C4-2B (cell line): ENCODE results near the gene TRAPPC10.
A peak's percentile ranks its signal among the peaks of the same experiment; 100 is the strongest.

ENCODE experiments used
- H3K27ac ChIP-seq: fragments of 450-650 bp; 2 replicates; pipeline ENCODE4 v1.5.1; 2017
- CTCF ChIP-seq: fragments of 450-650 bp; conservative IDR thresholded peaks from 2 replicates; pipeline ENCODE4 v1.5.1; 2017; ENCODE audit warnings: mild to moderate bottlenecking
- ZFX ChIP-seq: fragments of 450-650 bp; IDR thresholded peaks from 2 replicates; pipeline ENCODE4 v1.6.1; 2017

Gene TRAPPC10

GRCh38 chr21:44021064-44021463 is 9.0 kb downstream of the TRAPPC10 start:
- TF ChIP-seq ZFX = no peak
- no peak for TF ChIP-seq CTCF
- no peak overlapping the region for H3K27ac ChIP-seq

GRCh38 chr21:44024257-44024656 is 12.1 kb downstream of the TRAPPC10 start:
- TF ChIP-seq ZFX (no peak), CTCF (no peak)
- no peak overlapping the region for H3K27ac ChIP-seq

- no peak overlapping the region for H3K27ac ChIP-seq
- TF ChIP-seq CTCF (no peak), ZFX (no peak)
Measured at GRCh38 chr21:44024887-44025353, 12.8 kb downstream of the TRAPPC10 start.

DNA sequence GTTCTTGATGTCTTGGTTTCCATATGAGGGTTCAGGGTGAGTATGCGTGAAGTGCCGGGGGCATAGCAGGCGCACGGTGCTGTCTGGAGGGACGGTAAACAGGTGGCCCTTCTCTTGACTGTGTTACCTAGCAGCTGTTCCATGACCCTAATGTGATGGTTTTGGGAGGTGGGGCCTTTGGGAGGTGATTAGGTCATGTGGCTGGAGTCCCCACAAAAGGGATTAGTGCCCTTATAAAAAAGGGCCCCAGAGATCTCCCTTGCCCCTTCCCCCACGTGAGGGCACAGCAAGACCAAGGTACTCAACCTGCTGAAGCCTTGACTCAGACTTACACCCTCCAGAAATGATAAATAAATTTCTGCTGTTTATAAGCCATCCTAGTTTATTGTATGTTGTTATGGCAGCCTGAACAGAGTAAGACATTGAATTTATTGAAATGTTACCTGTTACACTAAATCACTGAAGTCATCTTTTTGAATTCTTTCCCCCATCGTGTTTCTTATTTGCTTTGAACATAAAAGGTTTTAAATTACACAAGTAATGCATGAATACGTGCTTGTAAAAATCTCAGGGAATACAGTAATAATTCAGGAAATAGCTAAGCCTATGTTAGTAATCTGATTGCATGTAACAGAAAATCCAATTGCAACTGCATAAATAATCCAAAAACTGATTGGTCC is 15.6 kb downstream of the TRAPPC10 start:
- TF ChIP-seq ZFX = no peak
- no peak for TF ChIP-seq CTCF
- peak overlapping the region; percentile 28; the same call in 1 of the 2 replicates for H3K27ac ChIP-seq

- TF ChIP-seq ZFX (no peak), CTCF (no peak)
- H3K27ac ChIP-seq = peak overlapping the region; percentile 28; the same call in 1 of the 2 replicates
Measured at GRCh38 chr21:44028287-44028659, 16.2 kb downstream of the TRAPPC10 start.

GRCh38 chr21:44029460-44030087 is 17.5 kb downstream of the TRAPPC10 start:
- no peak for TF ChIP-seq ZFX
- no peak overlapping the region for H3K27ac ChIP-seq

- no peak for TF ChIP-seq CTCF
- TF ChIP-seq ZFX = no peak
- H3K27ac ChIP-seq = no peak overlapping the region
Measured at GRCh38 chr21:44035244-44035643, 23.1 kb downstream of the TRAPPC10 start.
